T-helper 2 cell treated with Interferon-gamma antibody and Interleukin-4, amounts not matched to agents 100 ng/mL and 5 ng/mL, for 36 hours (primary cell): ENCODE data around the gene TPRN. TPM values are rescaled to one million over a fixed set of nuclear protein-coding genes. Genes with fewer than 3 reads are reported as not detected.

Experiments used
- intact Hi-C: fragments of 100-400 bp; cut with micrococcal nuclease; formaldehyde crosslinking; loops from one replicate; pipeline ENCODE4 v1.15.1; 2023
- total RNA-seq: library from RNA; stranded (reverse); gene quantifications from 2 replicates; pipeline ENCODE4 v1.2.3, GENCODE V29; 2022

Gene TPRN
- total RNA-seq, 1 donor from 2014 or later, result 10.9 TPM

GRCh38 chr9:137191691-137192447 is 8.7 kb downstream of the TPRN start:
- intact Hi-C loops, result no loop called here

DNA sequence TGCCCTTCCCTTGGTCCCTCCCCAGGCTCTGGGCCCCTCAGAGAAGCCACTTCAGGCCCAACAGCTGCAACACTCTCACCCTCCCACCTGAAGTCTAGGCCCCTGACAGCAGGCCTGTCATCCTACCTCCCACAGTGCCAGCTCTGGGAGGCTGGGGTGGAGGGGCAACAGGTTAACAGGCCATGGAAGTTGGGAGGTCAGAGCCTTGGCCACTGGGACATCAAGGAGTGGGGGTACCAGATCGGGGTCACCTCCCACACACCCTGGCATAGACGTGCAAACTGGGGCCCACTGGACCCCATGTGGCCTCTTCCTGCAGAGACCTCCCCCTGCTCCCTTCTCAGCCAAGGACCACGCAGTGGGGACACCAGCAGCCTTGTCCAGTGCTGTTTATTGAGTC is 9.3 kb downstream of the TPRN start:
- intact Hi-C loops, result no loop called here

- intact Hi-C loops, result no loop called here
Observed at GRCh38 chr9:137190315-137190856, 10.2 kb downstream of the TPRN start.

DNA sequence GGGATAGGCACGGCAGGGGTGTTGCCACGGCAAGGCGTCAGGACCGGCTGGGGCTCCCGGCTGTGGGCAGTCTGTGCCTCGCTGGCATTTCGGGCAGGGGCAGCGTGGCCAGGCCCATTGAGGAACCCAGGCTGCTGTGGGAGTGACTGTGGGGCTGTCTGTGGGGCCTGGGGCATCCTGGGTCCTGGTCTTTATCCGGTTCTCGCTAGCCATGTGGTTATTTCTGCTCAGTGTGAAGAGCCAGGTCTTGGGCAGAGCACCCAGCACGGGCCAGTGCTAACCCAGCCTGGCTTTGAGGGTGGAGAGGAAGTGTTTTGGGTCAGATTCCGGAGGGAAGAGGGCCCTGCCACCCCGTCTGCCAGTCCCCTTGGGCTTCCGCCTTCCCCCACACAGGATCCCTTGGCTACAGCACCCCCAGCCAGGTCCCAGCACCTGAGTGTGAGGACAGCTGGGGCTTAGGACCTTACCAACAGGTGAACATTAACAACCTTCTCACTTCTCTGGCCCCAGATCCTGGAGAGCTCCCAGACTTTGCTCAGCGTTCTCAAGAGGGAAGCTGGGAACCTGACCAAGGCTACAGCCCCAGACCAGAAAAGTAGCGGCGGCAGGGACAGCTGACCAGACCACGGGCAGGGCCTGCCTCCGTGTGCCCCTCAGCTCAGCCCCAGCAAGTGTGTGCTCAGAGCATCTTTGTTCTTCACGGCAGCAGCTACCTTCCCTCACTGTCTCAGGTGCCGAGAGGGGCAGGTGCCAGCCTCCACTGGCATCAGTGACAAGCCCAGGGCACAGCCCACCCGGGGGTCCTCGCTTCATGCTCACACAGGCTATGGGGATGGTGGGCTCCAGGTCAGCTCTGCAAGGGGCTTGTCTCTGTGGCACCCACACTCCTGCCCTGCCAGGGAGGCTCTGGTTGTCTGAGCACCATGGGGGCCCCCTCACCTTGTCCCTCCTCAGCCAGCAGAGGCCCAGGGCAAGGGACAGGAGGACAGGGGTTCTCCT is 10.9 kb downstream of the TPRN start:
- intact Hi-C loops, result loop anchor here (2.0 to 5.0 kb wide), 2 partner anchors 51 to 62 kb away; partner anchors contain the start of gene TUBB4B

DNA sequence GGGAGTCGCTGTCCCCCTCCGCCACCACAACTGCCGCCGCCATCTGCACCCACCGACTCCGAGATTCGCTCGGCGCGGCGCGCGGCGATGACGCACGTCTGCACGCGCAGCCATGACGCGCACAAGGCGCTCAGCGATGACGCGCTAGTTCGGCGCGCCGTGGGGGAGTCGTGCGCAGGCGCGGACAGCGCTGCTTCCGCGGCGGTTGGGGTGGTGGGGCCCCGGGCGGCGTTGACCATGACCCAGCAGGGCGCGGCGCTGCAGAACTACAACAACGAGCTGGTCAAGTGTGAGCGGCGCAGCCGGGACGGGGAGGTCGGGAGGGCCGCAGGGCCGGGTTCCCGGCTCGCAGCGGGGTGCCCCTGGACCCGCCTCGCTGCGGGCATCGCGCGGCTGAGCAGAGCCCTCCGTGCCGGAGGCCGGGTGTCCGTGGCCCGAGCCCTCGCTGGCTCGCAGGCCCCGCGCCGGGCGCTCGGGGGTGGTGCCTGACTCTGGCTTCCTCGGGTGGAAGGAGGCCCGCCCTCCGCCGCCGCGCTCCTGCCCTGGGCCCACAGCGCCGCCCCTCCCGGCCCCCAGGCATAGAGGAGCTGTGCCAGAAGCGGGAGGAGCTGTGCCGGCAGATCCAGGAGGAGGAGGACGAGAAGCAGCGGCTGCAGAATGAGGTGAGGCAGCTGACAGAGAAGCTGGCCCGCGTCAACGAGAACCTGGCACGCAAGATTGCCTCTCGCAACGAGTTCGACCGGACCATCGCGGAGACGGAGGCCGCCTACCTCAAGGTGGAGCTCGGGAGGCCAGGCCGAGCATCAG is 11.8 kb downstream of the TPRN start, which contains the start of the genes ANAPC2 and SSNA1:
Gene ANAPC2 (minus strand): TSS at position 71 of the 807 bp plus-strand sequence. CDS start 28 bp downstream, at position 43.
Gene SSNA1 (plus strand): TSS at position 187 of the 807 bp plus-strand sequence. CDS start 51 bp downstream, at position 238.
- intact Hi-C loops, result loop anchor here (1.0 to 5.0 kb wide), 4 partner anchors 17 to 61 kb away; partner anchors contain the start of genes NDOR1, TMEM203 and TUBB4B

GRCh38 chr9:137188086-137188489 is 12.5 kb downstream of the TPRN start:
- intact Hi-C loops, result loop anchor here (1.0 to 5.0 kb wide), 4 partner anchors 17 to 61 kb away; partner anchors contain the start of genes NDOR1, TMEM203 and TUBB4B

- intact Hi-C loops, result loop anchor here (5.0 kb wide), 1 partner anchor 60 kb away; no protein-coding TSS in a partner anchor
Observed at GRCh38 chr9:137187386-137187785, 13.2 kb downstream of the TPRN start.

- intact Hi-C loops, result loop anchor here (5.0 kb wide), 1 partner anchor 59 kb away; no protein-coding TSS in a partner anchor
Observed at GRCh38 chr9:137186385-137186784, 14.2 kb downstream of the TPRN start.

DNA sequence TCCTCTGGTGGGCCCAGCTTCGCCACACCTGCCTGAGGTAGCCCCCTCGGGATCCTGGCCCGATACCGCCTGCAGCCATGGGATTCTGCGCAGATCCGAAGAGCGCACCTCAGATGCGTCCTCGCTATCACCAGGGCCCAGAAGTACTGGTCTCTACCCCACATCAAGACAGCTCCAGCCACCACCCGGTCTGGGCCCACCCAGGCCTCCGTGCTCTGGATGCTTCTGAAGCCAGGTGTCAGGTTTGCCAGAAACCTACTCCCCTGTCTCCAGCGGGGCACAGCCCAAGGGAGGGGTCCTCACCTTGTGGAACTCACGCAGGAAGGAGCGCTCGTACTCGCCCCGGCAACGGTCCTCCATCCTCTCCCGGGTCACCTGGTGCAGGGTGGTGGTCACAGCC is 14.6 kb downstream of the TPRN start:
- intact Hi-C loops, result loop anchor here (5.0 kb wide), 1 partner anchor 59 kb away; no protein-coding TSS in a partner anchor

DNA sequence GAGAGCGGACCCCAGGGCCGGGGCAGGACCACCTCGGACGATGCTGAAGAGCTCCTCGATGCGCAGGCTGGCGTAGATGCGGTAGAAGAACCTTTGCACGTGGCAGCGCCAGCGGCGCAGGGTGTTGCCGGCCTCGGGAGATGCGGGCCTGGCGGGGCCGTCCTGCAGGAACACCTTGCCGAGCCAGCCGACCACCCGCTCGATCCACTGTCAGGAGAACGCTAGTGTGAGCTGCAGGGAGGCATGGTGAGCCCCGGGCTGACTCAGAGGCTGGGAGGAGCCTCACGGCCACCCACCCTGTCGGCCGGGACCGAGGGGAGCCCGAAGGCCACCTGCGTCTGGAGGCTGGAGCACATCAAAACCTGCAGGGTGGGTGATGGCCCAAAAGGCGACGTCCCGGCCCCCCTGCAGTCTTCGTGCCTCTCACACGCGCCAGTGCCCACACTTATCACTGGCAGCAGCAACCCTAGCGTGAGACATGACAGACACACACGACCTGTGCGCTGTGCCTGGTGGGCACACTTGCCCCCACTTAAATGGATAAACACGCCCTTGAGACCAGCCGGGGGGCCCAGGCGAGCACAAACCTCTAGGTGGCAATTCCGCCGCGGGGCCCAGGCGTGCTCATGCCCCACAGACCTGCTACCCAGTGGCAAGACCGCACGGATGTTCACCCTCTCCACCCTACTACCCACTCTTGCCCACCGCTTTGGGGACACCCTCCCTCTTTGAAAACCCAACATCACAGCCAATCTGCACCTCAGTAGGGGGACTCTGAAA is 15.5 kb downstream of the TPRN start:
- intact Hi-C loops, result loop anchor here (5.0 kb wide), 1 partner anchor 58 kb away; no protein-coding TSS in a partner anchor

DNA sequence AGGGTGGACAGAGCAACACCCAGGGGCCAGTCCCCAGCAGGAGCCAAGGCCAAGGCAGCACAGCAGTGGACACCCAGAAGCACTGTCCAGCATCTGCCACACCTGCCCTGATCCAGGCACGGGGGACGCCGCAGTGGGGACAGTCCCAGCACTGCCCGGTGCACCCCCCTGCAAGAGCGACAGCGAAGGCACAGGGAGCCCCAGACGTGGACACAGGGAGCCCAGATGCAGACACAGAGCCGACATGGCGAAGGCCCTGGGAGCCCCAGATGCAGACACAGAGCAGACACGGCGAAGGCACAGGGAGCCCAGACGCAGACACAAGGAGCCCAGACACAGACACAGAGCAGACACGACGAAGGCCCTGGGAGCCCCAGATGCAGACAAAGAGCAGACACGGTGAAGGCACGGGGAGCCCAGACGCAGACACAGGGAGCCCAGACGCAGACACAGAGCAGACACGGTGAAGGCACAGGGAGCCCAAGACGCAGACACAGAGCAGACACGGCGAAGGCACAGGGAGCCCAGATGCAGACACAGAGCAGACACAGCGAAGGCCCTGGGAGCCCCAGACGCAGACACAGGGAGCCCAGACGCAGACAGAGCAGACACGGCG is 16.5 kb downstream of the TPRN start:
- intact Hi-C loops, result no loop called here

DNA sequence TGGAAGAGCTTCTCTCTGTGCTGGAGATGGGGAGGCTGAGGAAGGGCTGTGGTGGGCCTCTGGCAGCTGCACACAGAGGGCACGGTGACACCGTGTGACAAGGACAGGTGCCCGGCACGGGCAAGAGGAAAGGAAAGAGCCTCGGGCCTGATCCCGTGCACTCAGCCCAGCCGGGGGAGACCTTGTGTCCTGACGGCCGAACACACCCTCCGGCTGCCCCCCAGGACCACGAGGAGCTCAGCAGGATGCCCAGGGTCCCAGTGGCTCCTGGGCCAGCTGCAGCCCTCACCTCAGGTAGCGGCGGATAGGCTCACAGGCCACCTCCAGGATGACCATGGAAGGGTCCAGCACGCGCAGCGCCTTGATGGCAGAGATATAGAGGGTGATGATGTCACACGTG is 17.7 kb downstream of the TPRN start:
- intact Hi-C loops, result no loop called here

- intact Hi-C loops, result no loop called here
Observed at GRCh38 chr9:137181680-137182079, 18.9 kb downstream of the TPRN start.

- intact Hi-C loops, result no loop called here
Observed at GRCh38 chr9:137180491-137180890, 20.1 kb downstream of the TPRN start.

DNA sequence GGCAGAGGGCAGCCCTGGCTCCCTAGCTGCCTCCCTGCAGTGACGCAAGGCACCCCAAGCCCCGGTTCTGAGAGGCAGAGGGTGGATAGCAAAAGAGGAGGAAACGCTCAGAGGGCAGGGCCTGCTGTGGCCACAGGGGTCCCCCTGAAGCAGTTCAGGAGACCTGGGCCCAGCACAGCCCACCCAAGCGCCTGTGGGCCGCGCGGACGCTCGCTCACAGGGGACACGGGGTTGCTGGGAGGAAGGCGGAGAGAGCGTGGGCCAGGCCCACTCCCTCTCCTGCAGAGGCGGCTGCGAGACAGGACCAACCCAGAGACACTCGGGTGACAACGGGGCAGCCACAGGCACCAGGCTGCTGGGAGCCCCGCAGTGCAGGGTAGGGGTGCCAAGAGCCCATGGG is 20.8 kb downstream of the TPRN start:
- intact Hi-C loops, result no loop called here

GRCh38 chr9:137178939-137179630 is 21.5 kb downstream of the TPRN start:
- intact Hi-C loops, result no loop called here

GRCh38 chr9:137178201-137178938 is 22.2 kb downstream of the TPRN start:
- intact Hi-C loops, result no loop called here
